GM21619 (cell line): ENCODE data around the gene AKAP13.

Source experiments
- ATAC-seq: cut with Tn5 transposase; IDR thresholded peaks from one replicate; pipeline ENCODE4 v1.9.1; 2021; ENCODE audit not compliant: unreplicated experiment

The AKAP13 gene

DNA sequence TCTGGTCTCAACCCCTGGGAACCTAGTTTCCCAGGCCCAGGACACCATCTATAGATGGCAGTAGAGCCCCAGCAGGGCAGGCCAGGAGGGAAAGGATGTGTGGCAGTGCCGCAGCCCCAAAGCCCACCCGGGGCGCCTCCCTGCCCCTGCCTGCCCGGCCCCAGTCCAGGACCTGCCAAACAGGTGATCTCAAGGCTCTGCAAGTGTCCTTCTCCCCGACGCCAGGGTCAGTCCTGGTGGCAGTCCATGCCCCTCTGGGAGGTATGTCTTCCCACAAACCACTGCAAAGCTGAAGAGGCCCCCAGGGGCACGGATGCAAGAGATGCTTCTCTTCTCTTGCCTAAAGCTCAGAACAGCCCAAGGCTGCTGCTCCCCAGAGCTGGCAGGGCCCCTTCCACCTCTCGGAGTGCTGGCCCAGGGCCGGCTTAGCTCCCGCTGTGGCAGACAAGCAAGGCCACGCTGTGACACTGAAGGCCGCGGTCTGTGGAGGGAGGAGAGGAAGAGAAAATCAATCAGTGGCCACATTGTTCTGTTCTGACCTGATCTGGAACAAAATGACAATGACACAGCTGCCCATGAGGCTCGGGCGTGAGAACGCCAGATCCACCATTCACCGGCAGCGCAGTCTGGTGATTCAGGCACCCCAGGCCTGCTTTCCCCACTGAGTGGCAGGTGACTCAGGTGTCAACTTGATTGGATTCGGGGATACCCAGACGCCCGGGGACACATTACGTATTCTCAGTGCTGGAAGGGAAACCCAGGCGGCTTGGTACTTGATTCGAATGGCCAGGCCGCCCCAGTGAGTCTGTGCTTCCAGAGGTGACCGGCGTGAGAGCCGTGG is 380.3 kb downstream of the AKAP13 start:
- ATAC-seq, result no peak

- no peak for ATAC-seq
Observed at GRCh38 chr15:85761635-85762034, 381.2 kb downstream of the AKAP13 start.

GRCh38 chr15:85762039-85762755 is 381.8 kb downstream of the AKAP13 start:
- ATAC-seq, result no peak

DNA sequence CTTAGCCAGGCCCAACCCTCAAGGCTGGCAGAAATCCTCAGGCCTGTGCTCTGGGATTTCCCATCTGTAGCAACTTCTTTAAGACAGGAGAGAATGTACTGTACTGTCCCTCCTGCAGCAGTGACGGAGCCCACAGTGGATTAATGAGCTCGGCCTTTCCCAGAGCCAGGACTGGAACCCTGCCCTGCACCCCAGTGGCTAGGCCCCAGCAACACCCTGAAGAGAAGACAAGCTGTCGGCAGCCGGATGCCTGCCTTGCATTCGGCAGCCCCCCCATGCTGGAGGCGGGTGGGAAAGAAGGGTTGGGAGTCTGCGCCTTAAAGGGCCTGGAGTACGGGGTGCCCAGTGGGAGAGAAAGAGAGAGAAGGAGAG is 382.3 kb downstream of the AKAP13 start:
- ATAC-seq, result no peak

DNA sequence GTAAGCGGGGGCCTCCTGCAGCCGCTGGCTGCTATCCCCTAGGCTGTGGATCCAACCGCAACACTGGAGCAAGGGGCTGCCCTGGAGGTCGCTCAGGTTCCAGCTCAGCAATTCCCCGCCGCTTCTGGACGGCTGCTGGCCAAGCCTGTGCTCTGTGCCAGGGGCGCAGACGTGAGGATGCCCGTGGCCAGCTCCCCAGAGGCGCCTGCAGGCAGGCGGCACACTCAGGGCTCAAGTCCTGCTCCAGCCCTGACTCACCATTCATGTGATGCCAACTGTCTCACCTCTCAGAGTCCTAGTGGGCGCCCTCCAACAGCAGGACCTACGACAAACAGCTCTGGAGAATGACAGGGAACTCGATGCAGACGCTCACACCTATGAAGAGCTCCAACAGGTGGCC is 382.8 kb downstream of the AKAP13 start:
- no peak for ATAC-seq

GRCh38 chr15:85763673-85764633 is 383.6 kb downstream of the AKAP13 start:
- no peak for ATAC-seq

DNA sequence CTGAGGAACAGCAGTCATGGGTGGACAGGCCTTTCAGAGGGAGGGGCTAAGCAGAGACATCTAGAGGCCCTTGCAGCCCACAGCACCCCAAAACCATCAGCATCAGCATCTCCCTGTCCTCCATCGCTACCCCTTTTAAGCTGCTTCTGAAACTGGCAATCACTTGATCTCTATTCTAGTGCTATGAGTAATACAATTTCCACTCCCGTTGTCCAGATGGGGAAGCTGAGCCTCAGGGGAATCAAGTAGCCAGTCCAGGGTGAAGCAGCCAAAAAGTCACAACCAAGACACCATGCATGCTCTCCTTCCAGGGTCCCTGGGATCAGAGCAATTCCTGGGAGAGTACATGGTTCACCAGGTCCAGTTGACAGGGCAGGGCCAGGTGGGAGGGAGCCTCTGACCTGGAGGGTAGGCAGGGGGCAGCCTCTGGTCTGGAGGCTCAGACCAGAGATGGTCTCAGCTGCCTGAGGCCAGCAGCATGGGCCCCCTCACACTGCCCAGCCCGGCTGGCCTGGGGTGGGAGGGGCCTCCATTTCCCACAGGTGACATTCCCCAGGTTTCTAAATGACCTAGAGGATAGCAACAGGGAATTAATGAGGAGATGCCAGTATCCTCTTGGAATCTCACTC is 384.4 kb downstream of the AKAP13 start:
- ATAC-seq, result no peak

- no peak for ATAC-seq
Observed at GRCh38 chr15:85766001-85766831, 385.8 kb downstream of the AKAP13 start.

DNA sequence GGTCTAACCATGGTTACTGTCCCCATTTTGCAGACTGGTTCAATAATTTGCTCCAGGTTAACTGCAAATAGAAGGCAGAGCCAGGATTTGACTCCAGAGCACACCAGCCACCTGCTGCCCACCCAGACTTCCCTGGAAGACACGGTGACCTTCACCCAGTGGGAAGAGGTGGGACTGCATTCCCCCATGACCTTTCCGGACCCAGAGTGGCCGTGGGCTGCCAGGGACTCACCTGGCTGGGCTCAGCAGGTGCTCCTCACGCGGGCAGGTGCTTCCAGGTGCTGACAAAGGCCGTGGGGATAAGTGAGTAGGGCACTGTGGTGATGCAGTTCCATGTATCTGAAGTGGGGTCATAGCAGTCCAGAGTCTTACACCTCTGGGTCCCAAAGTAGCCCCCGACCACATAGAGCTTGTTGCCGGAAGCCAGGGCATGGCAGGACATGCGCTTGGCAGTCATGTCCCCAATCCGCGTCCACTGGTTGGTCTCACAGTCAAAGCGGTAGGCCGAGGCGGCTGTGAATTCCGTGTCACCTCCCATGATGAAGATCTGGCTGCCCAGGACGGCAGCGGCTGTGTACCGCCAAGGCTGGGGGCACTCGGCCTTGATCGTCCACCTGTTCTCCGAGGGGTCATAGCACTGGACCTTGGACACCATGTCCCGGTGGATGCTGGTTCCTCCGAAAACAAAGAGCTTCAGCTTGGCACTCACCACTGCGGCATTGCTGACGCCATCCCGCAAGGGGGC is 387.6 kb downstream of the AKAP13 start:
- ATAC-seq, result no peak

DNA sequence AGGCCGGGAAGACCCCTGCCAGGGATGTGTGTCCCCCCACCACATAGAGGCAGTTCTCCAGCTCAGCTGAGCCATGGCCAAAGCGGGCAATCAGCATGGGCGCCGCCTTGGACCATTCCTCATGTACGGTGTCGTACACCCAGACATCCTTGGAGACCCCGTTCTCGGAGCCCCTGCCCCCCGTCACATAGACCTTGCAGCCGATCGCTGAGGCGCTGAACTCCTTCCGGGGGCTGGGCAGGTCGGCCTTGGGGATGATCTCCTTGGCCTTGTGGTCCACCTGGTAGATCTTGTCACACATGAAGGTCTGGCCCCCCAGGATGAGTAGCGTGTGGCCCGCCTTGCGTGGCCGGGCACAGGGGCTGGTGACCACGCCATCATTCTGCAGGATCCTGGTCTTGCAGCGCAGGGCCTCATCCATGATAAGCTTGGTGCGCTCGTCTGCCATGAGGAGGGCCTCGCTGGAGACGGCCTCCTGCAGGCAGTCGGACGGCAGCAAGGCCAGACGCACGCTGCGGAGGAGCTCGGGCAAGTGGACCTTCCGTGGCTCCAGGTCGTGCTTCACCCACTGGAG is 388.3 kb downstream of the AKAP13 start:
- no peak for ATAC-seq

- no peak for ATAC-seq
Observed at GRCh38 chr15:85769182-85769900, 388.9 kb downstream of the AKAP13 start.

- ATAC-seq, result no peak
Observed at GRCh38 chr15:85770096-85771041, 390.0 kb downstream of the AKAP13 start.

GRCh38 chr15:85771271-85771670 is 390.9 kb downstream of the AKAP13 start:
- ATAC-seq, result no peak

DNA sequence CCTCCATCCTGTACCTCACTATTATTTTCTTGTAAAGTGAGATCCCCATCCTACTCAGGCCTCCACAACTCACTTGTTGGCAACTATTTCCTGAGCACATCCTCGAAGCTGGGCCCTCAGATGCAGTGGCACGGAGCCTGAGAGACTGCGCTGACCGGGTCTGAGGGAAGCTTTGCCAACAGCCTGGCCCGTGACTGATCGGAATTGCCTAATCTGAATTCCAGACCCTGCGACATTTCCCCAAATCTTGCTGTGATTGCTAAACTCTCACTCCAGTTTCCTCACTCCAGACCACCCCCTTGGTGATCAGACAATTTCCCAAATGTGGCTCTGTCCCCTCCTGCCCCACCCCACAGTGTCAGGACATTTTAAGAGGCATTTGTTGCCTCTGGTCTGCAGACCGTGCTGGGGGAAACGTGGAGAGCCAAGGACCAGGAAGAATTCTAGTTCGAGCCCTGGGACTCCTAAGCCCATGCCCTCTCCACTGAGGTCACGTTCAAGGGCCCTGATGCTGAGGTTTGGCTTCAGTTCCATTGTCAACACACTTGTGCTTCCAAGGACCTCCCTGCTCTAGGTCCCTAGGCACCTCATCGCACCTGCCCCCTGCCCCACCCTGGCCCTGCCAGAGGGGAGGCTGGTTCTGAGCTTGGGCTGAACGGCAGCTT is 391.5 kb downstream of the AKAP13 start:
- ATAC-seq, result no peak

DNA sequence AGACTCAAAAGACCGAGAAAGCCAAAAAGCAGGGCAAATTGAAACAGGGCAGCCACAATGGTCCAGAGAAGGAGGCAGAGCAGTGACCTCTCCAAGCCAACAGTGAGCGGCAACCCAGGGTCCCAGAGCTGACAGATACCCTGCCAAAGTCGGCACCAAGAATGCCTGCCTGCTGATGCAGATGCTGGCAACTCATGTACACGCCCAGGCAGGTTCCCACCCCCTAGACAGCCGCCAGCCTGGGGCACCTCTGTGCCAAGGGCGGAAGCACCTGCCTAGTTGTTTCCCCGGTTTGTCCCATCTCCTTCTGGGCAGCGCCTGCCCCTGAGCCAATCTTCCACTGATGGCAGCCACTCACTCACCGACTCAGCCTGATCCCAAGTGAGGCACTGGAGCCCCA is 392.3 kb downstream of the AKAP13 start:
- no peak for ATAC-seq

- no peak for ATAC-seq
Observed at GRCh38 chr15:85773249-85773648, 392.8 kb downstream of the AKAP13 start.

DNA sequence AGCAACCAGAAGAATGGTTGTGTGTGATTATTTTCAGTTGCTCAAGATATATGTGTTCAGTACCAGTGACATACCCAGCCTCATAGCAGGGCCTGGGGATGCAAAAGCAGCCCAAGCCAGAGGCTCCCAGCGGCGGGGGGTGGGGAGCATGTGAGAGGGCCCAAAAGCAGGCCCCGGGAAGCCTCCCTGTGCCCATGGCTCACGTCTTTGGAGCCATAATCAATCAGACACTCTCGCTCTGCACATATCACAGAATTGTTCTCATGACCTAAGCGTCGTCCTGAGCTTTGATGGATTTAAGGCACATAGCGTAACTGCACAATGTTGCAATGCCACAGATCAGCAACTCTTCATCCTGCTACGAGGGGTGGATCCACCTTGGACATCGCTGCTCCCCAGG is 393.6 kb downstream of the AKAP13 start:
- no peak for ATAC-seq
